Peyer's patch (tissue), 4 donors: Measurements from ENCODE around the gene PPIA. TPM values are rescaled to one million over a fixed set of nuclear protein-coding genes. Genes with fewer than 3 reads are reported as not detected.

ENCODE experiments used
- DNase-seq, 3 donors: peaks; one replicate each; pipeline ENCODE4 v3.0.0-alpha.2; 2017 to 2019
- H3K27ac ChIP-seq, 4 donors: fragments of 200-600 bp; sonication (generic); one replicate each; pipeline ENCODE4 v1.5.1; 2016 to 2019
- H3K27me3 ChIP-seq, 2 donors: fragments of 200-600 bp; sonication (generic); one replicate each; pipeline ENCODE4 v1.5.1; 2019
- H3K36me3 ChIP-seq, 3 donors: fragments of 200-600 bp; sonication (generic); one replicate each; pipeline ENCODE4 v1.5.1; 2016 to 2019
- H3K4me1 ChIP-seq, 4 donors: fragments of 200-600 bp; sonication (generic); one replicate each; pipeline ENCODE4 v1.5.1; 2016 to 2019
- H3K4me3 ChIP-seq, 4 donors: fragments of 200-600 bp; sonication (generic); 1 replicate in 3 of 4; 2 replicates in 1 of 4; pipeline ENCODE4 v1.5.1; 2016 to 2019; ENCODE audit warnings: mild to moderate bottlenecking in 1 of 4
- H3K9me3 ChIP-seq, 4 donors: fragments of 200-600 bp; sonication (generic); one replicate each; pipeline ENCODE4 v1.5.1; 2016 to 2019; ENCODE audit warnings: mild to moderate bottlenecking in 1 of 4
- CTCF ChIP-seq, 6 experiments: fragments of 450-650 bp in 4 of 6; fragments of 200-600 bp in 2 of 6; sonication (generic) in 1 of 6; IDR thresholded peaks; one replicate each; pipeline ENCODE4 v1.5.1; 2017 to 2019; ENCODE audit warnings: antibody characterized with exemption in 6 of 6, mild to moderate bottlenecking in 3 of 6, moderate library complexity in 1 of 6
- POLR2A ChIP-seq, 2 donors: fragments of 450-650 bp; IDR thresholded peaks; one replicate each; pipeline ENCODE4 v1.5.1; 2017; ENCODE audit warnings: antibody characterized with exemption in 2 of 2, mild to moderate bottlenecking in 2 of 2, moderate library complexity in 2 of 2
- total RNA-seq, 4 donors: library from RNA; depleted of rRNA; stranded (reverse); fragments of >200 nt; gene quantifications; one replicate each; pipeline ENCODE4 v1.1.0, GENCODE V29; 2016

Gene PPIA
- total RNA-seq, 4 donors from 2014 or later: 565 to 1,018 (median 894) TPM

DNA sequence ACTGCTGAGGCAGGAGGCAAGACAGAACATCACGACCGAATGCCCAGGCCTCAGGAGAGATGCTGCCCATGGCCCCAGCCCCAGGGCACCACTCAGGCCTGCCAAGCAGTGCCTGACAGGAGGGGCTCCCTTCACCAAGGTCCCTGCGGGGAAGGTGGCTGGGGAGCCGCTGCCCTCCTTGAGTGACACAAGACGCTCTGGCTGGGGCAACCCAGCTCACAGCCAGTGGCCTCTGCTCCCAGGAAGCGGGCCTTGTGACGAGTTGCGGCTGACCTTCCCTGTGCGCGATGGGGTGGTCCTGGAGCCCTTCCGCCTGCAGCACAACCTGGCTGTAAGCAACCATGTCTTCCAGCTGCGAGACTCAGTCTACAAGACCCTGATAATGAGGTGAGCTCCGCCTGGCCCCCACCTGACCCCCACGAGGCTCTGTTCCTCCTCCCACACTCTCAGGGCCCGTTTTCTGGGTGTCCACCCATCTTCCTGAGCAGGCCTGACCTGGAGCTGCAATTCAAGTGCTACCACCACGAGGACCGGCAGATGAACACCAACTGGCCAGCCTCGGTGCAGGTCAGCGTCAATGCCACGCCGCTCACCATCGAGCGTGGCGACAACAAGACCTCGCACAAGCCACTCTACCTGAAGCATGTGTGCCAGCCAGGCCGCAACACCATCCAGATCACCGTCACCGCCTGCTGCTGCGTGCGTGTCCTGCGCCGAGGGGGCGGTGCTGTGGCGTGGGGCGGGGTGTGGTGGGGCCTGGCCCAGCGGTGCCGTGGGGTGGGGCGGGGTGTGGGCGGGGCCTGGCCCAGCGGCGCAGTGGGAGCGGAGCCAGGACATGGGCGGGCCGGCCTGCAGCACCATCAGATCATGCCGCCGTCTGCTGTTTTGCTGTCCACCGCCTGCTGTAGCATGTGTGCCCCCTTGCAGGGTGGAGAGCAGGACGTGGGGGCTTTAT lies 35.0 kb upstream of the PPIA start:
- TF ChIP-seq CTCF (IDR thresholded peaks at IDR 0.05): no peak
- no peak for TF ChIP-seq POLR2A (IDR thresholded peaks at IDR 0.05)
- Histone ChIP-seq H3K27ac (peak overlapping the region in 2 of 4 donors; percentile 41 to 68), H3K9me3 (no peaks in the 10 kb centered on the region), H3K4me3 (no peak overlapping the region), H3K27me3 (no peaks in the 10 kb centered on the region), H3K4me1 (peaks cover 0 to 12% (median 0%) of the 10 kb centered on the region in 4 donors), H3K36me3 (peaks cover 0 to 91% (median 3%) of the 10 kb centered on the region in 3 donors)
- peak in 2 of 3 donors; percentile 81 to 90 for DNase-seq

GRCh38 chr7:44762300-44762699 lies 34.2 kb upstream of the PPIA start:
- H3K27me3 ChIP-seq: no peaks in the 10 kb centered on the region
- peaks cover 0 to 91% (median 0%) of the 10 kb centered on the region in 3 donors for H3K36me3 ChIP-seq
- peaks cover 0 to 11% (median 0%) of the 10 kb centered on the region in 4 donors for H3K4me1 ChIP-seq
- TF ChIP-seq POLR2A (IDR thresholded peaks at IDR 0.05) (no peak), CTCF (IDR thresholded peaks at IDR 0.05) (no peak)
- H3K9me3 ChIP-seq: no peaks in the 10 kb centered on the region
- no peak for DNase-seq
- H3K27ac ChIP-seq: peak overlapping the region in 1 of 4 donors; percentile 68
- no peak overlapping the region for H3K4me3 ChIP-seq

DNA sequence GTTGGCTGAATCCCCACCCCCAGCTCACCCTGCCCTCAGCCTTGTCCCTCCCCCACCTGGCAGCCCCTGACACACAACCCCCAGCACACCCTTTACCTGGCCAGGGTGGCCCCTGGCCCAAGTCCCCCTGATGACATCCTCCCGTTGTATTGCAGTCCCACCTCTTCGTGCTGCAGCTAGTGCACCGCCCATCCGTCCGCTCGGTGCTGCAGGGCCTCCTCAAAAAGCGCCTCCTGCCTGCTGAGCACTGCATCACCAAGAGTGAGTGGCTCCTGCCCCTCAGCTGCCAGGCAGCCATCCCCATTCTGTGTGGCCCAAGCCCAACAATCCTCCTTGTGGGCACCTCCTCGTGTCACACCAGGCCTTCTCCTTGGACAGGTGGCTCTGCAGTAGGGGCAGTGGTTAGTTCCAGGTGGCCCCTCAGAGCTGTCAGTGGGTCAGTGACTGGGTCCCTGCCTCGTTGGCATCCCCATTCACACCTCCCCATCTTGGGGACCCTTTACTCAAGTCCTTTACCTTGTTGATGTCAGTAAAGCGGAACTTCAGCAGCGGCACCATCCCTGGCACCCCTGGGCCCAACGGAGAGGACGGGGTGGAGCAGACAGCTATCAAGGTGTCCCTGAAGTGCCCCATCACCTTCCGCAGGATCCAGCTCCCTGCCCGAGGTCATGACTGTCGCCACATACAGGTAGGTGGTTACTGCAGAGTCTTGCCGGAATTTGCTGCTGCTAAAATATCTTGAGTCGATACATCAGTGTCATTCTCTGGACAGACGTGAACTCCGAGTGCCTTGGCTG lies 33.6 kb upstream of the PPIA start:
- no peak for TF ChIP-seq CTCF (IDR thresholded peaks at IDR 0.05)
- TF ChIP-seq POLR2A (IDR thresholded peaks at IDR 0.05): no peak
- Histone ChIP-seq H3K4me1 (peaks cover 0 to 17% (median 3%) of the 10 kb centered on the region in 4 donors), H3K36me3 (peaks cover 0 to 90% (median 0%) of the 10 kb centered on the region in 3 donors), H3K4me3 (no peak overlapping the region), H3K27ac (no peak overlapping the region), H3K27me3 (no peaks in the 10 kb centered on the region), H3K9me3 (no peaks in the 10 kb centered on the region)
- DNase-seq: no peak

DNA sequence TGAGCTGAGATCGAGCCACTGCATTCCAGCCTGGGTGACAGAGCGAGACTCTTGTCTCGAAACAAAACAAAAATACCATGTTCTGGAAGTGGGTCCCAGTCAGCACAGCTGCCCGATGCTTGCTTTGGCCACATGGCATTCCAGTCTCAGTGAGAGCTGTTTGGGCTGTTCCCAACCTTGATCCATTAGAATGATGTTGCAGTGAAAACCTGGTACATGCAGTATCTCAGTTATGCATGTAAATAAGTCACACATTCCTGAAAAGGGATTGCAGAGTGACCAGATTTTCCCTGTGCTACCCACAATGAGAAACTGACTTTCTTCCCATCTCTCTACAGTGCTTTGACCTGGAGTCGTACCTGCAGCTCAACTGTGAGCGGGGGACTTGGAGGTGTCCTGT lies 32.4 kb upstream of the PPIA start:
- Histone ChIP-seq H3K27me3 (no peaks in the 10 kb centered on the region), H3K36me3 (peaks cover 0 to 86% (median 0%) of the 10 kb centered on the region in 3 donors)

More for the DNA sequence above, 32.4 kb upstream of the PPIA start:
- no peak for DNase-seq
- no peak for TF ChIP-seq CTCF (IDR thresholded peaks at IDR 0.05)
- TF ChIP-seq POLR2A (IDR thresholded peaks at IDR 0.05): no peak
- no peak overlapping the region for H3K4me3 ChIP-seq
- peaks cover 0 to 29% (median 7%) of the 10 kb centered on the region in 4 donors for H3K4me1 ChIP-seq
- H3K9me3 ChIP-seq: no peaks in the 10 kb centered on the region
- no peak overlapping the region for H3K27ac ChIP-seq
